Measurements from ENCODE around the gene MYBPC2.

Gene MYBPC2

GRCh38 chr19:50412419-50412818 lies 20.3 kb upstream of the MYBPC2 start:
- no peak overlapping the region for H3K4me3 ChIP-seq (ENCODE audit: low read depth, low read length)
- no peak for DNase-seq (ENCODE audit: low read depth)
- TF ChIP-seq CTCF (IDR thresholded peaks at IDR 0.05; ENCODE audit: low read depth, low read length, missing control alignments): no peak

GRCh38 chr19:50413096-50413495 lies 19.6 kb upstream of the MYBPC2 start:
- TF ChIP-seq CTCF (IDR thresholded peaks at IDR 0.05; ENCODE audit: low read depth, low read length, missing control alignments): no peak
- H3K4me3 ChIP-seq (ENCODE audit: low read depth, low read length): no peak overlapping the region
- no peak for DNase-seq (ENCODE audit: low read depth)

DNA sequence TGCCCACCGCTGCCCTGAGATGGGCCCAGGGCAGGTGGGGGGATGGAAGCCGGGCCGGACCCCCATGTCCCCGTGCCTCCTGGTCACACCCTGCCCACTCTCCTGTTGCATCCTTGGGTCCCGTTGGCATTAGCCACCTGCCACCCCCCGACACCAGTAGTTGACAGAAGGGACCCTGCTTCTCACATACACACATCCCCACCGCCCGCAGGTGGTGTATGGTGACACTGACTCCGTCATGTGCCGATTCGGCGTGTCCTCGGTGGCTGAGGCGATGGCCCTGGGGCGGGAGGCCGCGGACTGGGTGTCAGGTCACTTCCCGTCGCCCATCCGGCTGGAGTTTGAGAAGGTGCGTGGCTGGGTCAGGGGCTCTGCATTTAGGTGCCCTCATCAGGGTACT lies 19.2 kb upstream of the MYBPC2 start:
- TF ChIP-seq CTCF (IDR thresholded peaks at IDR 0.05; ENCODE audit: low read depth, low read length, missing control alignments): no peak
- DNase-seq (ENCODE audit: low read depth): no peak
- no peak overlapping the region for H3K4me3 ChIP-seq (ENCODE audit: low read depth, low read length)

- H3K4me3 ChIP-seq (ENCODE audit: low read depth, low read length): peak overlapping the region; percentile 36
- no peak for DNase-seq (ENCODE audit: low read depth)
- peak; percentile 92 for TF ChIP-seq CTCF (IDR thresholded peaks at IDR 0.05; ENCODE audit: low read depth, low read length, missing control alignments)
Observed at GRCh38 chr19:50414864-50415660, 17.6 kb upstream of the MYBPC2 start.

GRCh38 chr19:50415661-50416033 lies 17.0 kb upstream of the MYBPC2 start:
- TF ChIP-seq CTCF (IDR thresholded peaks at IDR 0.05; ENCODE audit: low read depth, low read length, missing control alignments): no peak
- peak; percentile 85 for DNase-seq (ENCODE audit: low read depth)
- no peak overlapping the region; the same call in 1 of the 2 replicates for H3K4me3 ChIP-seq (ENCODE audit: low read depth, low read length)

GRCh38 chr19:50416034-50416977 lies 16.4 kb upstream of the MYBPC2 start:
- no peak for DNase-seq (ENCODE audit: low read depth)
- peak; percentile 11 for TF ChIP-seq CTCF (IDR thresholded peaks at IDR 0.05; ENCODE audit: low read depth, low read length, missing control alignments)
- no peak overlapping the region for H3K4me3 ChIP-seq (ENCODE audit: low read depth, low read length)

All from GM12864 (cell line).